Left ventricle myocardium superior (tissue), 1 donor: ENCODE results near the gene ZBTB20. TPM values are rescaled to one million over a fixed set of nuclear protein-coding genes. Genes with fewer than 3 reads are reported as not detected.
A peak's percentile ranks its signal among the peaks of the same experiment; 100 is the strongest.

ENCODE experiments used
- ATAC-seq: fragments of 200-7000 bp; cut with Tn5 transposase; one replicate; pipeline ENCODE4 v1.9.1; 2020; ENCODE audit warnings: mild to moderate bottlenecking, moderate library complexity
- DNase-seq: peaks from one replicate; pipeline ENCODE4 v3.0.0-alpha.2; 2020
- intact Hi-C: fragments of 100-400 bp; cut with micrococcal nuclease; formaldehyde crosslinking; loops from one replicate; pipeline ENCODE4 v1.11.0; 2022
- total RNA-seq: library from RNA; stranded (reverse); fragmentation: NEBNext Ultra II Directional; extraction: Animal tissue kit (Norgen Biotek cat#: 25700); gene quantifications from one replicate; pipeline ENCODE4 v1.2.1, GENCODE V29; 2021
- donor health status: DM: no; HTN: yes; CAD: no; lungs with severe emphysema.

The ZBTB20 gene
- total RNA-seq, 1 donor from 2014 or later, result 57.5 TPM

DNA sequence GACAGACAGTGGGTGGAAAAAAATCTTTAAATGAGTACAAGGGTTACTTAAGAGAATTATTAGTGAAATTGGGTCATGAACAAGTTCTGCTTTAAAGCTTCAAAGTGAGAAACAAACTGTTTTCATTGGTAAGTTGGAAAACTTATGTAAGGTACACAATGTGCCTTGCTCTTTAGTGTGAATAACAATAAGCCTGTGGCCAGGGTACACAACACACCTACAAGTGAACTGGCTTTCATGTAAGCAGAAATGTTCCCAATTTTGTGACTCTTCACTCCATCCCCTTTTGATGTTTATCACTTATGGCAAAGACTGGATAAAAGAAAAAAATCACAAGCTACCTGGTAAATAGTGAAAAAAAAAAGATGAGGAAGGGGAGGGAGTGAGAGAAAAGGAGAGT, 253.7 kb downstream of the ZBTB20 start:
- peak; percentile 18 for ATAC-seq
- intact Hi-C loops, result no loop called here

GRCh38 chr3:114892880-114893279, 254.2 kb downstream of the ZBTB20 start:
- DNase-seq (no peak), ATAC-seq (peak; percentile 85)
- intact Hi-C loops, result no loop called here

More for the DNA sequence above, 253.7 kb downstream of the ZBTB20 start:
- DNase-seq, result no peak

DNA sequence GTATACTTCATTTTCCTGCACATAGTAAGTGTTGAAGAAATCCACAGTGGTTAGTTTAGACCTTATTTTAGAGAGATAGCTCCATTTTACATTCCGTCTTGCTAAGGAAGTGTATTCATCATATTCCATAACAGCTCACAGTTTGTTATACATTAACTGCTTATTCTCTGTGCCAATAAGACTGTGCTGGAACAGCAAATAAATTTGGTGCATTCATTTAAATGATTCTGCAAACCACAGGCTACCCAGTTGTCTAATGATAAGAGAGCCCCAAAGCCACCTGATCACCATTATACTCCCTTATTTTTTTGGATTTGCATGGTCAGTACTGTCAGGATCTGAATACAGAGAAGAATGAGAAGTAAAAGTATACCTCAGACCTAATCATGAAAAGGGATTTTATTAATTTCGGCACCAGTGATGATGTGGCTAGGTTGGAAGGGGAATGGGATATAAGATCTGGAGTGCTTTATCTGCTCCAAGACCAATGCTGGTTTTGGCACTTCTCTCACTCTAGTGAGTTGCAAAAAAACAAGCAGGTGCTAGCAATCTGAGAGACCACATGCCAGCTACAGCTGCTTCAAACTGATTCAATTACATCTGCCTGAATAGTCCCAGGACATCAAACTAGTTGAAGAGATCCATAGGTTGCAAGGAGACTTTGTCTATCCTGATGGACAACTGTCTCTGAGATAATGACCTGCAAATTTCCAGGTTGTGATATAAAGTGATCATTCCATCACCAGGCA, 254.8 kb downstream of the ZBTB20 start:
- intact Hi-C loops, result no loop called here
- no peak for DNase-seq
- peak; percentile 67 for ATAC-seq

DNA sequence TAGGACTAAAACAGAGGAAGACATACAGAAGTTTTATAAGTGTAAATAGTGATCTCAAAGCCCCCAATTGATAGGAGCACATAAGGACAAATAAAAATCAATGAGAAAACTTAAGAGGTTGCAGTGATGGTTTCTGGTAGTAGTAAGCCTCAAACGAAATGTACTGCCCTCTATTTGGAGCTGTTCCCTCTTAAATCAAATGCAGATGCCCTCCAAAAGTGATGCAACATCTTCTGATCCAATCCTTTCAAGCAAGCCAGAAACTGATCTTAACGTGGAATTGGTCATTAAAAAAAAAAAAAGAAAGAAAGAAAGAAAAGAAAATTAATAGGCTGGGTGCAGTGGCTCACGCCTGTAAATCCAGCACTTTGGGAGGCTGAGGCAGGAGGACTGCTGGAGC, 259.3 kb downstream of the ZBTB20 start:
- intact Hi-C loops, result no loop called here
- DNase-seq (no peak), ATAC-seq (no peak)

- no peak for ATAC-seq
- intact Hi-C loops, result no loop called here
- DNase-seq, result no peak
Measured at GRCh38 chr3:114886905-114887304, 260.2 kb downstream of the ZBTB20 start.

DNA sequence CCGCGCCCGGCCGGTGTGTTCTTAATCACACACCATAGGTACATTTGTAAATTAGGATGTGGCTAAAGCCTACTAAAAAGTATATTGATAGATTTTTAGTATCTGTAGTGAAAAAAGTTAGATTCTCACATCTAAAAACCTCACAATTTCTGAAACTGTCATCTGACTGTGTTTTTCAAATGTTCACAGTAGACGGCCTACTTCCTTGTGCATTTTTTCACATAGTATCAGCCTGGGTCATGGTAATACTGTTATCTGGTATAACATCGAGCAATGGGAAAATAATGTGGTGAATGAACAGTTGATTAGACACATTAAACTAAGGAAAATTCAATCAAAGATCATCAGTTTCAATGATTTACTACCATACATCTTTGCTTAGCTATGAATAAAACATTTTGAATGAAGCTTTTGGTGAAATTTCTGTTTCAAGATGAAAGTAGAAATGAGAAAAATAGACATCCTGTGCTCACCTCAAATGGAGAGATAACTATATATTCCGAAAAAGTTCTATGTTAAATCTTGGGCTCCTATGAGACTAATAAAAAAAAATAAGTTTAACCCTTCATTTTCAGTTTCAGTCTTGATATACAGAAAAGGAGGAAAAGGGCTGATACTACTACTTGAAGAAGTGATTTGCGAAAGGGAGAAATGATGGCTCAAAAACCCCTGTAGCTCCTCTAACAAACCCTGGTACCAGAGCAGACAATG, 262.7 kb downstream of the ZBTB20 start:
- no peak for DNase-seq
- ATAC-seq, result no peak
- intact Hi-C loops, result no loop called here

GRCh38 chr3:114880078-114880477, 267.0 kb downstream of the ZBTB20 start:
- DNase-seq (no peak), ATAC-seq (peak; percentile 52)
- intact Hi-C loops, result no loop called here

DNA sequence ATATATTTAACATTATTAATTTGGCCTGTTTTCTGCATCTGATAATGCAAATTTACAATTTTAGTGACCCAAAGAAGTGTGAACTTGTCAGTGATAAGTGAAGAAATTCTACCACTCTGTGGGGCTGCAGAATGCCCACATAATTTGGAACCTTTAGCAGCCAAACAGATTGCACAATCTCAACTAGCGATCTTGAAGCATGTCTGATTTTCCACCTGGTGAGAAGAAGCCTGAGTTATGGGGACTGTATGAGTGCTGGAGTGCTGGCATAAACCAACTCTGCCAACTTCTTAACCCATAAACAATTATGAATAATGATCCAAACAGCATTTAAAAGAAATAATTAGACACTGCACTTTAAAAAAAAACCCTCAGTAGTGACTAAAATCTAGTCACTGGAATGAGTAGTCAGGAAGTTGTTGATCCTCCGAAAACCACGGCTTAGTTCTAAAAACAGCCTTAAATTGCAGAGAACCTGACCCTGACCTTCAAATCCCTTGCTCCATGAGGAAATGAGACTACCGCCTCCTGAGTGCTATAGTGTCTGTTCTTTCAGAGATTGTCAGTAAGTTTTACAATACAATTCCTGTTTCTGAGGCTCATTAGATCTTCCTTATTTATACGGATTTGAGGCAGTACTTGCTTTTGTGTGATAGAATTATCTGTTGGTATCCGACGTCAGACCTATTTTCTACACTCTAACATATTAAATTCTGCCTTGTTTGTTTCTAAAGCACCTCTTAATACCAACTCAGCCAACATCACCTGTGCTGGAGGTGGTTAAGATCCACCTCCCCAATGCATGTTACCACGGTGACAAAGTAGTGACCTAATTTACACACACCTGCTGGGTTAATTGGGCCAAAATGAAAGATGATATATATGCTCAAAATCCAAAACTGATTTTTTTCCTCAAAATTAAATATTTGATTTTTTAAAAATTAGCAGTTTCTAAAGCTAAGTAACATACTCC, 267.7 kb downstream of the ZBTB20 start:
- ATAC-seq, result peak; percentile 60
- no peak for DNase-seq
- intact Hi-C loops, result no loop called here

- DNase-seq (no peak), ATAC-seq (no peak)
- intact Hi-C loops, result no loop called here
Measured at GRCh38 chr3:114878114-114878839, 268.8 kb downstream of the ZBTB20 start.

GRCh38 chr3:114877378-114878113, 269.5 kb downstream of the ZBTB20 start:
- intact Hi-C loops, result no loop called here
- ATAC-seq (no peak), DNase-seq (no peak)

- DNase-seq (peak; percentile 31), ATAC-seq (peak; percentile 76)
- intact Hi-C loops, result no loop called here
Measured at GRCh38 chr3:114874522-114874971, 272.5 kb downstream of the ZBTB20 start.

DNA sequence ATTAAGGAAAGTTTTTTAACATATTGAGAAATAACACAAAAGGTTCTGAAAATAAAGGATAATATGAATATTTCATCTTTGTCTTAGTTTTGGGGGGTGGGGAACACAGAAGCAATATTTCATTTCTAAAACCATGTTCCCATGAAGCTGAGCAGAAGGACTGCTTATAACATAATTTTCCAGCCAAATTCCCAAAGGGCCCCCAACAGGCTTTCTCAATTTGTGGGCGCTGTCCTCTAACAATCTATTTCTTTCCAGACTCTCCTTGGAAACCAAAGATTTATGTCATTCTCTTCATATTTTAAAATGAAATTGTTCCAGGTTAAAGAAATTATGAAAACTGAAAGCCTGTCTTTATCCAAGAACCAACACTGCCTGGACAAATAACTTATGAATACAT, 273.5 kb downstream of the ZBTB20 start:
- ATAC-seq (no peak), DNase-seq (no peak)
- intact Hi-C loops, result no loop called here

- intact Hi-C loops, result no loop called here
- DNase-seq (no peak), ATAC-seq (no peak)
Measured at GRCh38 chr3:114872588-114872987, 274.5 kb downstream of the ZBTB20 start.

DNA sequence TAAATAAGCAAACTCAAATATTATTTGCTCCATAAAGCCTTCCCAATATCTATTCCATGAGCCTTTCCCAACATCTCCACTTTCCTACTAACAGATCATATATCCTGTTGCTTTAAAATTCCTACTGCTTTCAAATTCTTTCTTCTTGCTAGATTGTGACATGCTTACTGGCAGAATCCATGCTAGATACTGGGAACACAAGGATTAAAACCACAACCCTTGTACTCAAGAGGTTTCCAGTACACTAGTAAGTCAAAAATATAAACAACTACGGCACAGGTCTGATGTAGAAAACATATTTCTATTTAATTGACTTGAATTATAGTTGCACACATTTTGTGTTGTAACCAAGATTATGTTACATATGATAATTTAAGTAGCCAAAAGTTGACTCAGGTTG, 275.0 kb downstream of the ZBTB20 start:
- intact Hi-C loops, result no loop called here
- ATAC-seq (no peak), DNase-seq (no peak)

GRCh38 chr3:114867835-114868503, 279.1 kb downstream of the ZBTB20 start:
- intact Hi-C loops, result no loop called here
- no peak for DNase-seq
- peak; percentile 73 for ATAC-seq

- intact Hi-C loops, result no loop called here
- ATAC-seq (no peak), DNase-seq (no peak)
Measured at GRCh38 chr3:114867359-114867758, 279.7 kb downstream of the ZBTB20 start.

GRCh38 chr3:114866430-114866829, 280.7 kb downstream of the ZBTB20 start:
- DNase-seq, result no peak
- no peak for ATAC-seq
- intact Hi-C loops, result no loop called here

GRCh38 chr3:114864970-114865369, 282.1 kb downstream of the ZBTB20 start:
- no peak for ATAC-seq
- intact Hi-C loops, result no loop called here
- no peak for DNase-seq
